ENCODE measurements around the gene PTCRA. TPM values are rescaled to one million over a fixed set of nuclear protein-coding genes. Genes with fewer than 3 reads are reported as not detected.

PTCRA gene
- total RNA-seq (2021; ENCODE audit: unreplicated experiment) (not detected), Bru-seq, nascent RNA (percentile 8 among the genes with signal in this experiment), BruChase-seq, experiment 1, labeled RNA remaining after a 2-hour chase (percentile 1 among the genes with signal in this experiment), BruChase-seq, experiment 2, labeled RNA remaining after a 6-hour chase (percentile 8 among the genes with signal in this experiment)
- polyA plus RNA-seq (2012; ENCODE audit: insufficient read length), result not detected
- long read RNA-seq, result 0 reads

GRCh38 chr6:42915732-42916131 is at the start of gene PTCRA:
TSS of gene PTCRA (plus strand) at chr6:42916053. CDS start at chr6:42916070, 17 bp downstream.
- DNase-seq (ENCODE audit: low read depth, low spot score) (no peak), ATAC-seq (0 out of 2 replicates have a peak, but pooled peaks have one; percentile 32)
- no peak within 1 kb of the TSS for H3K4me3 ChIP-seq (ENCODE audit: low read depth in 2 of 2, low read length in 2 of 2)
- no TSS peak for BruUV-seq (replicated peaks)
- intact Hi-C loops (cut with micrococcal nuclease; ENCODE audit: unreplicated experiment) (no loop called here), in situ Hi-C loops (cut with HindIII; ENCODE audit: low pct_unique_long_range_greater_than_20kb, low sequenced_read_pairs) (no loop called here)
- POLR2A ChIA-PET, result interaction anchor here (0.6 kb wide), 1 partner anchor 478 kb away, joined by 7 read pairs; no protein-coding TSS in a partner anchor
- no peaks in the 10 kb centered on the region for H3K27me3 ChIP-seq (ENCODE audit: control insufficient read depth, insufficient read depth, low read length)
- H3K36me3 ChIP-seq (ENCODE audit: control insufficient read depth, insufficient read depth, low read length), result no peaks in the 10 kb centered on the region
- no peak within 1 kb of the TSS for H3K27ac ChIP-seq (ENCODE audit: low read length)
- CTCF ChIA-PET, result no interaction called here
- no peaks in the 10 kb centered on the region for H3K9me3 ChIP-seq (ENCODE audit: control insufficient read depth, insufficient read depth, low read depth, low read length)
- no peaks in the 10 kb centered on the region for H3K4me1 ChIP-seq (ENCODE audit: control insufficient read depth, insufficient read depth, low read length)
- TF ChIP-seq REST (IDR thresholded peaks at IDR 0.05; ENCODE audit: insufficient read depth in 1 of 2, low read depth in 2 of 2, low read length in 1 of 2) (no peak), TCF7L2 (IDR thresholded peaks at IDR 0.05; ENCODE audit: low read depth, low read length) (no peak), SIN3A (IDR thresholded peaks at IDR 0.05; ENCODE audit: borderline replicate concordance, insufficient read depth, low read depth, low read length) (no peak), POLR2AphosphoS5 (IDR thresholded peaks at IDR 0.05; ENCODE audit: low read depth, low read length) (no peak), CTCF (IDR thresholded peaks at IDR 0.05) (no peak)

- intact Hi-C loops (cut with micrococcal nuclease; ENCODE audit: unreplicated experiment), result no loop called here
- CTCF ChIA-PET, result no interaction called here
- peak; percentile 60; the same call in 1 of the 2 replicates for ATAC-seq
Observed at GRCh38 chr6:42870145-42870936, 45.5 kb upstream of the PTCRA start.

More at GRCh38 chr6:42870145-42870936, 45.5 kb upstream of the PTCRA start:
- POLR2A ChIA-PET, result interaction anchor here (0.6 kb wide), 1 partner anchor 52 kb away, joined by 11 read pairs; no protein-coding TSS in a partner anchor
- H3K4me1 ChIP-seq (ENCODE audit: control insufficient read depth, insufficient read depth, low read length), result no peaks in the 10 kb centered on the region
- H3K9me3 ChIP-seq (ENCODE audit: control insufficient read depth, insufficient read depth, low read depth, low read length), result no peaks in the 10 kb centered on the region
- H3K36me3 ChIP-seq (ENCODE audit: control insufficient read depth, insufficient read depth, low read length), result peaks cover 2% of the 10 kb centered on the region; the same call in 1 of the 2 replicates
- in situ Hi-C loops (cut with HindIII; ENCODE audit: low pct_unique_long_range_greater_than_20kb, low sequenced_read_pairs), result no loop called here
- DNase-seq (ENCODE audit: low read depth, low spot score), result no peak
- no TSS peak for BruUV-seq (replicated peaks)
- no peak for TF ChIP-seq SIN3A (IDR thresholded peaks at IDR 0.05; ENCODE audit: borderline replicate concordance, insufficient read depth, low read depth, low read length)
- no peak for TF ChIP-seq CTCF (IDR thresholded peaks at IDR 0.05)
- no peak for TF ChIP-seq REST (IDR thresholded peaks at IDR 0.05; ENCODE audit: insufficient read depth in 1 of 2, low read depth in 2 of 2, low read length in 1 of 2)
- no peaks in the 10 kb centered on the region for H3K27me3 ChIP-seq (ENCODE audit: control insufficient read depth, insufficient read depth, low read length)
- H3K4me3 ChIP-seq (ENCODE audit: low read depth in 2 of 2, low read length in 2 of 2), result no peak overlapping the region
- H3K27ac ChIP-seq (ENCODE audit: low read length), result no peak overlapping the region
